WTC11 (cell line): ENCODE results near the gene KRT85.

Experiments
- ELF4 ChIP-seq: sonication (generic); formaldehyde crosslinking; IDR thresholded peaks from 2 replicates; pipeline ENCODE4 v1.8.1; 2022; ENCODE audit warnings: low read depth, mild to moderate bottlenecking, moderate library complexity, missing genetic modification reagents
- NFYB ChIP-seq: sonication (generic); formaldehyde crosslinking; conservative IDR thresholded peaks from 2 replicates; pipeline ENCODE4 v1.8.0; 2022; ENCODE audit warnings: low read depth, missing genetic modification reagents
- TF ChIP-seq, protein P1 (sequence below): sonication (generic); formaldehyde crosslinking; IDR thresholded peaks from 2 replicates; pipeline ENCODE4 v1.8.0; 2022; ENCODE audit warnings: mild to moderate bottlenecking, missing genetic modification reagents
- TF ChIP-seq, protein P2 (sequence below): fragments of 200-600 bp; IDR thresholded peaks from 2 replicates; pipeline ENCODE4 v1.8.0; 2022; ENCODE audit warnings: antibody characterized with exemption
- TF ChIP-seq, protein P3 (sequence below): sonication (generic); formaldehyde crosslinking; IDR thresholded peaks from 2 replicates; pipeline ENCODE4 v1.8.0; 2022; ENCODE audit warnings: mild to moderate bottlenecking, missing genetic modification reagents

DNA sequence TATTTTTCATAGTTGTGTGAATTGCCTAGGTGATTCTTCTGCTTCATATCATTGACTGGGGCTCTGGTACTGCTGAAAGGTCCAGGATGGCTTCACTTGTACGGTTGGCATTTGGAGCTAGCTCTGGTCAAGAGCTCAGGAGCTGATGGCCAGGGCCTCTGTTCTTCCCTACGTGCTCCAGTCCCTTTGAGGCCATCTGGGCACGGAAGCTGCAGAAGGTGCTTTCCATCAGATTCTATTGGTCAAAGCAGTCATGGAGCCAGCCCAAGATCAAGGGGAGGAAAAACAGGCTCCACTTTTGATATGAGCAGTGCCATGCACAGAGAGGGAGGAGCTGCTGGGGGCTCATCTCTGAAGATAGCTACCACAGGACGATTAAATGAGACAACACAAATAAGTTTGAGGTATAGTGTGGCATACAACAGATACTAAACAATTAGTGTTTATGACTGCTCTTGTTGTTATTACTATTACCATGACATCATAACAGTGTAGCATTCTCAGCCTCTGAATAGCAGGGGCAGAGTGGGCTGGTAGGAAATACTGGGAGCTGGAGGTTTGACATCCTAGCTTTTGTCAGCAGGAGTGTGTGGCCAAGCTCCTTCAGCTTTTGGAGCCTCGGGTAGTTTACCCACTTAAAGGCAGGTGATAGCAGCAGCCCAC, 56.5 kb downstream of the KRT85 start:
- TF ChIP-seq, protein P1, sequence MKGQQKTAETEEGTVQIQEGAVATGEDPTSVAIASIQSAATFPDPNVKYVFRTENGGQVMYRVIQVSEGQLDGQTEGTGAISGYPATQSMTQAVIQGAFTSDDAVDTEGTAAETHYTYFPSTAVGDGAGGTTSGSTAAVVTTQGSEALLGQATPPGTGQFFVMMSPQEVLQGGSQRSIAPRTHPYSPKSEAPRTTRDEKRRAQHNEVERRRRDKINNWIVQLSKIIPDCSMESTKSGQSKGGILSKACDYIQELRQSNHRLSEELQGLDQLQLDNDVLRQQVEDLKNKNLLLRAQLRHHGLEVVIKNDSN (CRISPR knock-in tag): no peak
- no peak for TF ChIP-seq ELF4 (CRISPR knock-in tag)
- TF ChIP-seq, protein P2, sequence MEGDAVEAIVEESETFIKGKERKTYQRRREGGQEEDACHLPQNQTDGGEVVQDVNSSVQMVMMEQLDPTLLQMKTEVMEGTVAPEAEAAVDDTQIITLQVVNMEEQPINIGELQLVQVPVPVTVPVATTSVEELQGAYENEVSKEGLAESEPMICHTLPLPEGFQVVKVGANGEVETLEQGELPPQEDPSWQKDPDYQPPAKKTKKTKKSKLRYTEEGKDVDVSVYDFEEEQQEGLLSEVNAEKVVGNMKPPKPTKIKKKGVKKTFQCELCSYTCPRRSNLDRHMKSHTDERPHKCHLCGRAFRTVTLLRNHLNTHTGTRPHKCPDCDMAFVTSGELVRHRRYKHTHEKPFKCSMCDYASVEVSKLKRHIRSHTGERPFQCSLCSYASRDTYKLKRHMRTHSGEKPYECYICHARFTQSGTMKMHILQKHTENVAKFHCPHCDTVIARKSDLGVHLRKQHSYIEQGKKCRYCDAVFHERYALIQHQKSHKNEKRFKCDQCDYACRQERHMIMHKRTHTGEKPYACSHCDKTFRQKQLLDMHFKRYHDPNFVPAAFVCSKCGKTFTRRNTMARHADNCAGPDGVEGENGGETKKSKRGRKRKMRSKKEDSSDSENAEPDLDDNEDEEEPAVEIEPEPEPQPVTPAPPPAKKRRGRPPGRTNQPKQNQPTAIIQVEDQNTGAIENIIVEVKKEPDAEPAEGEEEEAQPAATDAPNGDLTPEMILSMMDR: no peak
- TF ChIP-seq, protein P3, sequence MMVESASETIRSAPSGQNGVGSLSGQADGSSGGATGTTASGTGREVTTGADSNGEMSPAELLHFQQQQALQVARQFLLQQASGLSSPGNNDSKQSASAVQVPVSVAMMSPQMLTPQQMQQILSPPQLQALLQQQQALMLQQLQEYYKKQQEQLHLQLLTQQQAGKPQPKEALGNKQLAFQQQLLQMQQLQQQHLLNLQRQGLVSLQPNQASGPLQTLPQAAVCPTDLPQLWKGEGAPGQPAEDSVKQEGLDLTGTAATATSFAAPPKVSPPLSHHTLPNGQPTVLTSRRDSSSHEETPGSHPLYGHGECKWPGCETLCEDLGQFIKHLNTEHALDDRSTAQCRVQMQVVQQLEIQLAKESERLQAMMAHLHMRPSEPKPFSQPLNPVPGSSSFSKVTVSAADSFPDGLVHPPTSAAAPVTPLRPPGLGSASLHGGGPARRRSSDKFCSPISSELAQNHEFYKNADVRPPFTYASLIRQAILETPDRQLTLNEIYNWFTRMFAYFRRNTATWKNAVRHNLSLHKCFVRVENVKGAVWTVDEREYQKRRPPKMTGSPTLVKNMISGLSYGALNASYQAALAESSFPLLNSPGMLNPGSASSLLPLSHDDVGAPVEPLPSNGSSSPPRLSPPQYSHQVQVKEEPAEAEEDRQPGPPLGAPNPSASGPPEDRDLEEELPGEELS: no peak
- TF ChIP-seq NFYB: no peak
